Activated CD8-positive, alpha-beta memory T cell treated with anti-CD3 and anti-CD28 coated beads, Interleukin-2, amount 50 U/mL, for 48 hours (primary cell): ENCODE data around the gene ATF6B.
A peak's percentile ranks its signal among the peaks of the same experiment; 100 is the strongest.
"Not testable (repeated sequence)": the region's sequence is repeated elsewhere in the genome, so short reads cannot be mapped to it uniquely, and the experiment has no call there.

Experiments used
- DNase-seq: peaks from one replicate; pipeline ENCODE4 v3.0.0-alpha.2; 2020

The ATF6B gene

GRCh38 chr6:32102255-32102654 lies 25.8 kb downstream of the ATF6B start:
- no peak for DNase-seq

GRCh38 chr6:32100251-32100650 lies 27.8 kb downstream of the ATF6B start:
- DNase-seq = not testable (repeated sequence)

GRCh38 chr6:32097364-32097763 lies 30.7 kb downstream of the ATF6B start:
- no peak for DNase-seq

GRCh38 chr6:32096394-32097258 lies 31.4 kb downstream of the ATF6B start:
- no peak for DNase-seq

GRCh38 chr6:32096087-32096393 lies 32.0 kb downstream of the ATF6B start:
- no peak for DNase-seq

- no peak for DNase-seq
Measured at GRCh38 chr6:32095338-32096086, 32.5 kb downstream of the ATF6B start.

GRCh38 chr6:32092760-32093497 lies 35.1 kb downstream of the ATF6B start:
- no peak for DNase-seq

GRCh38 chr6:32089082-32089828 lies 38.8 kb downstream of the ATF6B start:
- no peak for DNase-seq

- no peak for DNase-seq
Measured at GRCh38 chr6:32088487-32089049, 39.5 kb downstream of the ATF6B start.

GRCh38 chr6:32087574-32088486 lies 40.2 kb downstream of the ATF6B start:
- peak; percentile 87 for DNase-seq

GRCh38 chr6:32086661-32087573 lies 41.1 kb downstream of the ATF6B start:
- DNase-seq = peak; percentile 66

GRCh38 chr6:32085759-32086459 lies 42.1 kb downstream of the ATF6B start:
- no peak for DNase-seq

- DNase-seq = no peak
Measured at GRCh38 chr6:32084780-32085179, 43.3 kb downstream of the ATF6B start.

- no peak for DNase-seq
Measured at GRCh38 chr6:32083812-32084768, 44.0 kb downstream of the ATF6B start.

- no peak for DNase-seq
Measured at GRCh38 chr6:32082935-32083334, 45.1 kb downstream of the ATF6B start.

- no peak for DNase-seq
Measured at GRCh38 chr6:32082478-32082877, 45.6 kb downstream of the ATF6B start.

- DNase-seq = no peak
Measured at GRCh38 chr6:32081168-32081990, 46.7 kb downstream of the ATF6B start.
